Fibroblast of lung (primary cell): ENCODE measurements around the gene TRAPPC2L. TPM values are rescaled to one million over a fixed set of nuclear protein-coding genes. Genes with fewer than 3 reads are reported as not detected.

Experiments
- DNase-seq, 2 donors: peaks; one replicate each; pipeline versions ENCODE4 v3.0.0 to v3.0.0-alpha.2; 2010; ENCODE audit warnings: low read depth in 2 of 2
- H2AFZ ChIP-seq: 2 replicates; pipeline ENCODE4 v1.5.1; 2012; ENCODE audit warnings: low read length, control low read depth, inconsistent platforms
- H3K27ac ChIP-seq: 2 replicates; pipeline ENCODE4 v1.5.1; 2011; ENCODE audit warnings: low read length, control low read depth; ENCODE audit not compliant: insufficient read depth
- H3K27me3 ChIP-seq: 2 replicates; pipeline ENCODE4 v1.5.1; 2011; ENCODE audit warnings: mild to moderate bottlenecking, low read length; ENCODE audit not compliant: control insufficient read depth, insufficient read depth
- H3K36me3 ChIP-seq: 2 replicates; pipeline ENCODE4 v1.5.1; 2011; ENCODE audit warnings: low read length; ENCODE audit not compliant: control insufficient read depth, insufficient read depth
- H3K4me1 ChIP-seq: 2 replicates; pipeline ENCODE4 v1.5.1; 2011; ENCODE audit warnings: low read length; ENCODE audit not compliant: control insufficient read depth, insufficient read depth; ENCODE audit errors: extremely low read depth
- H3K4me2 ChIP-seq: 2 replicates; pipeline ENCODE4 v1.5.1; 2011; ENCODE audit warnings: low read length, control low read depth; ENCODE audit not compliant: insufficient read depth; ENCODE audit errors: extremely low read depth
- H3K4me3 ChIP-seq, 4 experiments: fragments of 200-600 bp in 1 of 4; sonication (generic) in 1 of 4; replicated peaks in 1 of 4; 2 replicates each; pipeline ENCODE4 v1.5.1; 2011 to 2016; ENCODE audit warnings: low read length in 4 of 4, low read depth in 3 of 4, mild to moderate bottlenecking in 3 of 4, control low read depth in 2 of 4, inconsistent platforms in 1 of 4, mixed read lengths in 1 of 4; ENCODE audit not compliant: insufficient read depth in 1 of 4; ENCODE audit errors: control extremely low read depth in 1 of 4
- H3K79me2 ChIP-seq: 2 replicates; pipeline ENCODE4 v1.5.1; 2012; ENCODE audit warnings: mild to moderate bottlenecking, low read length, inconsistent platforms; ENCODE audit not compliant: control insufficient read depth, insufficient read depth
- H3K9ac ChIP-seq: 2 replicates; pipeline ENCODE4 v1.5.1; 2011; ENCODE audit warnings: mild to moderate bottlenecking, low read length, control low read depth; ENCODE audit not compliant: insufficient read depth
- H3K9me3 ChIP-seq: 2 replicates; pipeline ENCODE4 v1.5.1; 2012; ENCODE audit warnings: low read depth, low read length; ENCODE audit not compliant: control insufficient read depth, insufficient read depth
- H4K20me1 ChIP-seq: 2 replicates; pipeline ENCODE4 v1.5.1; 2011; ENCODE audit warnings: low read length; ENCODE audit not compliant: control insufficient read depth, insufficient read depth; ENCODE audit errors: extremely low read depth
- CTCF ChIP-seq, 2 donors: IDR thresholded peaks in 1 of 2; conservative IDR thresholded peaks in 1 of 2; 1 replicate in 1 of 2; 2 replicates in 1 of 2; pipeline ENCODE4 v1.5.1; 2011 to 2012; ENCODE audit warnings: low read length in 2 of 2, control low read depth in 1 of 2, inconsistent platforms in 1 of 2, low read depth in 1 of 2, mild to moderate bottlenecking in 1 of 2
- EZH2 ChIP-seq: IDR thresholded peaks from 2 replicates; pipeline ENCODE4 v1.5.1; 2012; ENCODE audit warnings: low read length, control low read depth, mild to moderate bottlenecking; ENCODE audit errors: missing control alignments
- polyA plus RNA-seq, 2 donors: library from polyadenylated mRNA; depleted of rRNA in 1 of 2; stranded (reverse) in 1 of 2; unstranded in 1 of 2; fragments of >200 nt; gene quantifications; 2 replicates each; pipeline ENCODE4 v1.2.1, GENCODE V29; 2011 to 2012; ENCODE audit warnings: missing spikeins in 1 of 2
- total RNA-seq: library from RNA; depleted of rRNA; stranded (reverse); fragments of >200 nt; gene quantifications from 2 replicates; pipeline ENCODE4 v1.2.1, GENCODE V29; 2014

TRAPPC2L gene
- total and polyA plus RNA-seq, 2 donors (not counting 1 experiment from before 2014, with no cell fraction given): 47.7 to 63.7 TPM

GRCh38 chr16:88894681-88895300 lies 37.9 kb downstream of the TRAPPC2L start:
- Histone ChIP-seq H3K79me2 (no peaks in the 10 kb centered on the region), H3K36me3 (no peaks in the 10 kb centered on the region), H3K9ac (no peak overlapping the region), H3K4me2 (no peak overlapping the region), H3K4me1 (no peaks in the 10 kb centered on the region), H3K27me3 (peaks cover under 1% of the 10 kb centered on the region), H3K4me3 (no peak overlapping the region), H2AFZ (no peak overlapping the region), H4K20me1 (no peaks in the 10 kb centered on the region), H3K9me3 (no peaks in the 10 kb centered on the region), H3K27ac (no peak overlapping the region)
- no peak for TF ChIP-seq CTCF (conservative IDR thresholded peaks at IDR 0.05 in 1 of 2, IDR thresholded peaks at IDR 0.05 in 1 of 2; ENCODE audit: low read depth in 1 of 2, low read length in 2 of 2)
- TF ChIP-seq EZH2: no peak
- DNase-seq: no peak

- no peaks in the 10 kb centered on the region for H4K20me1 ChIP-seq
- H3K36me3 ChIP-seq: no peaks in the 10 kb centered on the region
- no peak overlapping the region for H3K4me3 ChIP-seq
- no peaks in the 10 kb centered on the region for H3K79me2 ChIP-seq
- H3K9ac ChIP-seq: no peak overlapping the region
- no peaks in the 10 kb centered on the region for H3K9me3 ChIP-seq
- no peak overlapping the region for H3K27ac ChIP-seq
- no peaks in the 10 kb centered on the region for H3K4me1 ChIP-seq
- H3K27me3 ChIP-seq: peaks cover 6% of the 10 kb centered on the region
- no peak for TF ChIP-seq CTCF (conservative IDR thresholded peaks at IDR 0.05 in 1 of 2, IDR thresholded peaks at IDR 0.05 in 1 of 2; ENCODE audit: low read depth in 1 of 2, low read length in 2 of 2)
- no peak for TF ChIP-seq EZH2
- H2AFZ ChIP-seq: no peak overlapping the region
- no peak overlapping the region for H3K4me2 ChIP-seq
- DNase-seq: no peak
Observed at GRCh38 chr16:88895335-88895734, 38.4 kb downstream of the TRAPPC2L start.

- no peaks in the 10 kb centered on the region for H3K4me1 ChIP-seq
- H3K36me3 ChIP-seq: no peaks in the 10 kb centered on the region
- no peaks in the 10 kb centered on the region for H3K9me3 ChIP-seq
- H3K79me2 ChIP-seq: no peaks in the 10 kb centered on the region
- no peak overlapping the region for H3K9ac ChIP-seq
- DNase-seq: no peak
- peaks cover 7% of the 10 kb centered on the region for H3K27me3 ChIP-seq
- H3K4me2 ChIP-seq: no peak overlapping the region
- no peak overlapping the region for H2AFZ ChIP-seq
- no peaks in the 10 kb centered on the region for H4K20me1 ChIP-seq
- H3K27ac ChIP-seq: no peak overlapping the region
- no peak overlapping the region for H3K4me3 ChIP-seq
- TF ChIP-seq CTCF (conservative IDR thresholded peaks at IDR 0.05 in 1 of 2, IDR thresholded peaks at IDR 0.05 in 1 of 2; ENCODE audit: low read depth in 1 of 2, low read length in 2 of 2) (no peak), EZH2 (no peak)
Observed at GRCh38 chr16:88896238-88897070, 39.5 kb downstream of the TRAPPC2L start.
